Sigmoid colon (tissue), 7 donors: ENCODE measurements around the gene CDC42BPG. TPM values are rescaled to one million over a fixed set of nuclear protein-coding genes. Genes with fewer than 3 reads are reported as not detected.

Experiments used
- DNase-seq: peaks from one replicate; pipeline ENCODE4 v3.0.0-alpha.2; 2019
- H3K27ac ChIP-seq, 4 donors: fragments of 200-600 bp; sonication (generic); one replicate each; pipeline ENCODE4 v1.5.1; 2016 to 2019; ENCODE audit warnings: mild to moderate bottlenecking in 1 of 4
- H3K27me3 ChIP-seq, 3 donors: fragments of 200-600 bp; sonication (generic); one replicate each; pipeline ENCODE4 v1.5.1; 2019; ENCODE audit warnings: mild to moderate bottlenecking in 1 of 3
- H3K36me3 ChIP-seq, 4 donors: fragments of 200-600 bp; sonication (generic); one replicate each; pipeline ENCODE4 v1.5.1; 2016 to 2019
- H3K4me1 ChIP-seq, 4 donors: fragments of 200-600 bp; sonication (generic); one replicate each; pipeline ENCODE4 v1.5.1; 2017 to 2019
- H3K4me3 ChIP-seq, 4 donors: fragments of 200-600 bp; sonication (generic); one replicate each; pipeline ENCODE4 v1.5.1; 2017 to 2019; ENCODE audit warnings: mild to moderate bottlenecking in 2 of 4, moderate library complexity in 1 of 4
- H3K9me3 ChIP-seq, 4 donors: fragments of 200-600 bp in 3 of 4; sonication (generic) in 3 of 4; one replicate each; pipeline versions ENCODE4 v1.5.1 to v1.6.1; 2013 to 2019
- CTCF ChIP-seq, 4 experiments: fragments of 450-650 bp in 3 of 4; fragments of 200-600 bp in 1 of 4; IDR thresholded peaks; one replicate each; pipeline ENCODE4 v1.5.1; 2016 to 2019; ENCODE audit warnings: antibody characterized with exemption in 4 of 4, mild to moderate bottlenecking in 3 of 4, moderate library complexity in 2 of 4
- EP300 ChIP-seq, 4 donors: sonication (generic); formaldehyde crosslinking; IDR thresholded peaks; one replicate each; pipeline ENCODE4 v1.6.1; 2017; ENCODE audit warnings: antibody characterized with exemption in 4 of 4
- POLR2A ChIP-seq, 2 donors: fragments of 450-650 bp; IDR thresholded peaks; one replicate each; pipeline ENCODE4 v1.6.1; 2016; ENCODE audit warnings: antibody characterized with exemption in 2 of 2, mild to moderate bottlenecking in 2 of 2, moderate library complexity in 2 of 2
- POLR2AphosphoS5 ChIP-seq, 4 donors: sonication (generic); formaldehyde crosslinking; IDR thresholded peaks; one replicate each; pipeline ENCODE4 v1.6.1; 2017; ENCODE audit warnings: antibody characterized with exemption in 4 of 4
- WGBS, 2 donors: extraction: QIAGEN DNeasy Blood & Tissue Kit; methylation state at CpG; one replicate each; pipeline ENCODE4 v1.1.7; 2013; 5-methylcytosine and 5-hydroxymethylcytosine counted together
- intact Hi-C: fragments of 100-400 bp; cut with DNase I; formaldehyde crosslinking; loops from one replicate; pipeline ENCODE4 v1.15.1; 2023
- polyA plus RNA-seq, 3 donors: library from polyadenylated mRNA; stranded (reverse); fragments of 200-250 nt; gene quantifications; one replicate each; pipeline ENCODE4 v1.2.3, GENCODE V29; 2013
- total RNA-seq, 4 donors: library from RNA; depleted of rRNA; stranded (reverse); fragments of >200 nt; gene quantifications; one replicate each; pipeline ENCODE4 v1.1.0, GENCODE V29; 2016
- donor health status: healthy with polysubstance abuse.
- donor health status: Bipolar disorder and iron deficiency.
- donor health status: healthy.

The CDC42BPG gene
- total and polyA plus RNA-seq, 7 donors: 0.16 to 39.8 (median 10.3) TPM; not detected in 1

DNA sequence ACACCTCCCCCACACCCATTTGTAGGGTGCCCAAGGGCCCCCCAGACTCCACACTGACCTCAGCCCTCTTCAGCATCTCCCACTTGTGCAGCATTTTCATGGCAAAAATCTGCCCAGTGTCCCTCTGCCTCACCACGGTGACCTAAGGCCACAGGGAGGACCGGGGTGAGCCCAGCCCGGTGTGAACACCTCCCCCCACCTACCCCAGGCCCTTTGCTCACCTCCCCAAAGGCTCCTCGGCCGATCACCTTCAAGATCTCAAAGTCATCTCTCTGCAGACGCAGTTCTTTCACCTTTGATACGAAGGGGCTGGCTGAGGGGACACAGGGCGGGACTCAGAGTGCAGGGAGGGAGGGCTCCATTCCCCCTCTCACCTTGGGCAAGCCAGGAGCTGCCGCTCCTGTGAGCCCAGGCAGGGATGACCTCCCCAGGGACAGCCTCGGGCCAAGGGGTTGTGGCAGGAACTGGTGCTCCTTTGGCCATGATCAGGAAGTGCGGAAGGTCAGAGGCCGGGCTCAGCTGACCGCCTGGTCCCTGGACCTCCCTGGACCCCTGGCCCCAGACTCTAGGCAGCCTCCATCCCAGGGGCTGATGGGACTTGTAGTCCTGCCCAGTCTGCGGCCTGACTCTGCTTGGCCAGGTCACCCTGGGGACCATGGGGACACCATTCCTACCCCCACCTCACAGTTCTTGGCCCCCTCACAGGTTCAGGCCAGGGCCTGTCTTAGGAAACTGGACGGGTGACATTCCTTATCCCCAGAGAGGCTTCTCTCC is 2.7 kb downstream of the CDC42BPG start:
- WGBS, 2 donors: 91 to 92% methylated on average over 15 of the region's 15 CpGs

DNA sequence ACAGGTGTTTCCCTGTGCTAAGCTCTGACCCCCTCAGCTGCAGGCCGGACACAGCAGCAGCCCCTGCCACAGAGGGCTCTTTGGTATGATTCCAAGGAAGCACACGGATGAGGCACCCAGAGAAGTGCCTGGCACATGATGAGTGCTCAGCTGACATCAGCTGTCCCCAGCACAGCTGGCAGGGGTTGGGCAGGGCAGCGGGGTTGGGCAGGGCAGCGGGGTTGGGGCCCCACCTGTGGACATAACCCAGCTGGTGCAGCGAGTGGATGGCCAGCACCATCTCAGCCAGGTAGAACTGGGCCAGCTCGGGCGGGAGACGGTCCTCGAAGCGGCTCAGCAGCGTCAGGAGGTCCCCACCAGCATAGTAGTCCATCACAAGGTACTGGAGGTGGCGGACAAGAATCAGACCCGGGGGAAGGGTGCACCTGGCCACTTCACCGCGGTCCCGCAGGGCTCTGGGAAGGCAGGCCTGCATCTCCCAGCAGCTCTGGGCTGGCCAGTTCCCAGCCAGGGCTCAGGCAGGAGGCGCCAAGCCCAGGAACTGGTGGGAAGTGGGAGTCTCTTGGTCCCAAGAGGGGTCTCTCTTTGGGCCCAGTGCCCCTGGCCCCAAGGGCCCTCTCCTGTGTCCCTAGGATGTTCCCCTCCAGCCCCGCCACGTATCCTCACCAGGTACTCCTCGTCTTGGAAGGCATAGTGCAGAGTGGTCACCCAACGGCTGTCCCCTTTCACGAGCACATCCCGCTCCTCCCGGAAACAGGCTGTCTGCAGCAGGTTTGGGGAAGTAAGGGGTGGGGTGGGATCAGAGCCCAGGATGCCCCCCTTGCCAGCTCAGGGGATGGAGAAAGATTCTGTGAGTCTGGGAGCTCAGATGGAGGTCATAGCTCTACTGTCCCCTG is 4.3 kb downstream of the CDC42BPG start:
- H3K4me3 ChIP-seq: no peak overlapping the region
- no peak overlapping the region for H3K27ac ChIP-seq
- intact Hi-C loops: loop anchor here (10.0 kb wide), 1 partner anchor 275 kb away; the partner anchor contains the start of genes TM7SF2 and ZNHIT2
- peaks cover 0 to 10% (median 6%) of the 10 kb centered on the region in 4 donors for H3K4me1 ChIP-seq
- DNase-seq: no peak
- no peaks in the 10 kb centered on the region for H3K9me3 ChIP-seq
- peaks cover 0 to 9% (median 0%) of the 10 kb centered on the region in 3 donors for H3K27me3 ChIP-seq
- no peaks in the 10 kb centered on the region for H3K36me3 ChIP-seq
- TF ChIP-seq POLR2AphosphoS5 (IDR thresholded peaks at IDR 0.05): no peak
- no peak for TF ChIP-seq POLR2A (IDR thresholded peaks at IDR 0.05)
- TF ChIP-seq EP300 (IDR thresholded peaks at IDR 0.05): no peak
- TF ChIP-seq CTCF (IDR thresholded peaks at IDR 0.05): no peak
- WGBS, 2 donors: 86 to 93% methylated on average over 24 of the region's 24 CpGs

More for the DNA sequence above, 2.7 kb downstream of the CDC42BPG start:
- intact Hi-C loops: loop anchor here (10.0 kb wide), 1 partner anchor 273 kb away; the partner anchor contains the start of genes TM7SF2 and ZNHIT2
- Histone ChIP-seq H3K9me3 (no peaks in the 10 kb centered on the region), H3K27ac (no peak overlapping the region), H3K4me1 (peaks cover 0 to 10% (median 6%) of the 10 kb centered on the region in 4 donors), H3K36me3 (no peaks in the 10 kb centered on the region), H3K4me3 (no peak overlapping the region), H3K27me3 (peaks cover 0 to 10% (median 0%) of the 10 kb centered on the region in 3 donors)
- no peak for DNase-seq
- no peak for TF ChIP-seq CTCF (IDR thresholded peaks at IDR 0.05)
- TF ChIP-seq POLR2A (IDR thresholded peaks at IDR 0.05): no peak
- TF ChIP-seq POLR2AphosphoS5 (IDR thresholded peaks at IDR 0.05): no peak
- no peak for TF ChIP-seq EP300 (IDR thresholded peaks at IDR 0.05)

GRCh38 chr11:64839335-64839734 is 5.1 kb downstream of the CDC42BPG start:
- H3K36me3 ChIP-seq: no peaks in the 10 kb centered on the region

More at GRCh38 chr11:64839335-64839734, 5.1 kb downstream of the CDC42BPG start:
- no peak for DNase-seq
- TF ChIP-seq CTCF (IDR thresholded peaks at IDR 0.05) (no peak), EP300 (IDR thresholded peaks at IDR 0.05) (no peak), POLR2AphosphoS5 (IDR thresholded peaks at IDR 0.05) (no peak), POLR2A (IDR thresholded peaks at IDR 0.05) (no peak)
- intact Hi-C loops: no loop called here
- no peak overlapping the region for H3K4me3 ChIP-seq
- no peaks in the 10 kb centered on the region for H3K9me3 ChIP-seq
- peaks cover 0 to under 1% (median 0%) of the 10 kb centered on the region in 3 donors for H3K27me3 ChIP-seq
- WGBS, 2 donors: 85 to 91% methylated on average over 13 of the region's 13 CpGs
- peaks cover 0 to 5% (median 0%) of the 10 kb centered on the region in 4 donors for H3K4me1 ChIP-seq
- no peak overlapping the region for H3K27ac ChIP-seq
